Subcutaneous adipose tissue (tissue), 4 donors: ENCODE data around the gene ZNF521. TPM values are rescaled to one million over a fixed set of nuclear protein-coding genes. Genes with fewer than 3 reads are reported as not detected.

ENCODE experiments used
- CTCF ChIP-seq: fragments of 450-650 bp; IDR thresholded peaks from one replicate; pipeline ENCODE4 v1.5.1; 2016; ENCODE audit warnings: low read depth, mild to moderate bottlenecking, control low read depth, antibody characterized with exemption, moderate library complexity
- total RNA-seq, 4 donors: library from RNA; depleted of rRNA; stranded (reverse); fragments of >200 nt; gene quantifications; one replicate each; pipeline ENCODE4 v1.1.0, GENCODE V29; 2016

The ZNF521 gene
- total RNA-seq, 4 donors from 2014 or later = 20.7 to 56.2 (median 37.4) TPM

GRCh38 chr18:25145731-25146511 lies 206.0 kb downstream of the ZNF521 start:
- no peak for TF ChIP-seq CTCF

GRCh38 chr18:25144820-25145219 lies 207.1 kb downstream of the ZNF521 start:
- TF ChIP-seq CTCF = no peak

- no peak for TF ChIP-seq CTCF
Observed at GRCh38 chr18:25141886-25142285, 210.1 kb downstream of the ZNF521 start.

GRCh38 chr18:25141399-25141798 lies 210.6 kb downstream of the ZNF521 start:
- no peak for TF ChIP-seq CTCF

- no peak for TF ChIP-seq CTCF
Observed at GRCh38 chr18:25140962-25141308, 211.0 kb downstream of the ZNF521 start.

GRCh38 chr18:25140124-25140961 lies 211.6 kb downstream of the ZNF521 start:
- TF ChIP-seq CTCF = no peak

- no peak for TF ChIP-seq CTCF
Observed at GRCh38 chr18:25137197-25137472, 214.8 kb downstream of the ZNF521 start.
